Activated CD8-positive, alpha-beta T cell treated with anti-CD3 and anti-CD28 coated beads for 36 hours (primary cell): ENCODE data around the gene TCF12. TPM values are rescaled to one million over a fixed set of nuclear protein-coding genes. Genes with fewer than 3 reads are reported as not detected.

Experiments
- ATAC-seq: fragments of 200-7000 bp; cut with Tn5 transposase; one replicate; pipeline ENCODE4 v1.10.0; 2021; ENCODE audit warnings: mild to moderate bottlenecking, moderate library complexity
- CTCF ChIA-PET: fragments of 350-600 bp; sonication (Branson Sonifier 250); formaldehyde crosslinking; loops from one replicate; lab custom pipeline; 2021; ENCODE audit warnings: antibody characterized with exemption; lab: Charles Lee
- POLR2A ChIA-PET: fragments of 350-600 bp; sonication (Branson Sonifier 250); formaldehyde crosslinking; loops from one replicate; lab custom pipeline; 2021; ENCODE audit warnings: antibody characterized with exemption; lab: Charles Lee
- DNase-seq: peaks from one replicate; pipeline ENCODE4 v3.0.0-alpha.2; 2020
- H3K27ac Mint-ChIP-seq: one replicate; pipeline ENCODE4 v1.8.0; 2021; ENCODE audit warnings: mild to moderate bottlenecking, mixed read lengths
- H3K27me3 Mint-ChIP-seq: one replicate; pipeline ENCODE4 v1.8.0; 2021; ENCODE audit warnings: mixed read lengths
- H3K36me3 Mint-ChIP-seq: one replicate; pipeline ENCODE4 v1.8.0; 2021; ENCODE audit warnings: low read depth, mixed read lengths
- H3K4me1 Mint-ChIP-seq: one replicate; pipeline ENCODE4 v1.8.0; 2021; ENCODE audit warnings: low read depth, mixed read lengths
- H3K4me3 Mint-ChIP-seq: one replicate; pipeline ENCODE4 v1.8.0; 2021; ENCODE audit warnings: mild to moderate bottlenecking, moderate library complexity, mixed read lengths
- H3K9me3 Mint-ChIP-seq: one replicate; pipeline ENCODE4 v1.8.0; 2021; ENCODE audit warnings: mixed read lengths
- CTCF ChIP-seq: fragments of 200-600 bp; IDR thresholded peaks from one replicate; pipeline ENCODE4 v1.8.0; 2022; ENCODE audit warnings: antibody characterized with exemption, mild to moderate bottlenecking
- intact Hi-C: fragments of 100-400 bp; cut with micrococcal nuclease; formaldehyde crosslinking; loops from one replicate; pipeline ENCODE4 v1.10.0; 2022
- total RNA-seq, 2 experiments: library from RNA; stranded (reverse); gene quantifications; one replicate each; pipeline ENCODE4 v1.2.3, GENCODE V29; 2021

Gene TCF12
- total RNA-seq, 2 experiments from 2014 or later = 60.5 to 67.4 TPM

GRCh38 chr15:57152133-57152532 is 233.7 kb downstream of the TCF12 start:
- intact Hi-C loops = no loop called here
- Mint-ChIP-seq H3K4me1 (peaks cover 15% of the 10 kb centered on the region), H3K36me3 (peaks cover 38% of the 10 kb centered on the region), H3K27me3 (no peaks in the 10 kb centered on the region), H3K9me3 (peaks cover 12% of the 10 kb centered on the region), H3K4me3 (no peak overlapping the region), H3K27ac (no peak overlapping the region)
- no peak for TF ChIP-seq CTCF
- no peak for ATAC-seq
- ChIA-PET POLR2A (no interaction called here), CTCF (interaction anchor here (1.2 kb wide), 1 partner anchor 330 kb away, joined by 3 read pairs; no protein-coding TSS in a partner anchor)
- no peak for DNase-seq

- Mint-ChIP-seq H3K4me3 (no peak overlapping the region), H3K27me3 (no peaks in the 10 kb centered on the region), H3K9me3 (peaks cover 12% of the 10 kb centered on the region), H3K4me1 (peaks cover 15% of the 10 kb centered on the region), H3K27ac (peak overlapping the region; percentile 30), H3K36me3 (peaks cover 38% of the 10 kb centered on the region)
- DNase-seq = peak; percentile 28
- intact Hi-C loops = no loop called here
- TF ChIP-seq CTCF = no peak
- ATAC-seq = peak; percentile 66
- ChIA-PET CTCF (no interaction called here), POLR2A (no interaction called here)
Observed at GRCh38 chr15:57152666-57153539, 234.5 kb downstream of the TCF12 start.

GRCh38 chr15:57156210-57156884 is 237.9 kb downstream of the TCF12 start:
- Mint-ChIP-seq H3K27ac (no peak overlapping the region), H3K27me3 (no peaks in the 10 kb centered on the region), H3K4me1 (peaks cover 18% of the 10 kb centered on the region), H3K9me3 (peaks cover 9% of the 10 kb centered on the region), H3K36me3 (peaks cover 29% of the 10 kb centered on the region), H3K4me3 (no peak overlapping the region)
- CTCF ChIA-PET = interaction anchor here (1.8 kb wide), 1 partner anchor 150 kb away, joined by 6 read pairs; no protein-coding TSS in a partner anchor
- ATAC-seq = no peak
- no peak for DNase-seq
- TF ChIP-seq CTCF = no peak
- intact Hi-C loops = no loop called here
- POLR2A ChIA-PET = interaction anchor here (0.5 to 0.6 kb wide), 2 partner anchors 63 to 293 kb away, joined by 3 to 4 read pairs; no protein-coding TSS in a partner anchor

- peaks cover 3% of the 10 kb centered on the region for H3K4me1 Mint-ChIP-seq
- TF ChIP-seq CTCF = no peak
- ChIA-PET POLR2A (no interaction called here), CTCF (interaction anchor here (1.2 kb wide), 1 partner anchor 26 kb away, joined by 4 read pairs; no protein-coding TSS in a partner anchor)
- no peak overlapping the region for H3K4me3 Mint-ChIP-seq
- ATAC-seq = no peak
- no peak for DNase-seq
- H3K27me3 Mint-ChIP-seq = no peaks in the 10 kb centered on the region
- no peak overlapping the region for H3K27ac Mint-ChIP-seq
- H3K36me3 Mint-ChIP-seq = peaks cover 8% of the 10 kb centered on the region
- intact Hi-C loops = no loop called here
- H3K9me3 Mint-ChIP-seq = no peaks in the 10 kb centered on the region
Observed at GRCh38 chr15:57158589-57158988, 240.1 kb downstream of the TCF12 start.
